HepG2 (cell line): ENCODE measurements around the gene ZCWPW2. TPM values are rescaled to one million over a fixed set of nuclear protein-coding genes. Genes with fewer than 3 reads are reported as not detected.

Experiments used
- ARID2 ChIP-seq: sonication (generic); formaldehyde crosslinking; IDR thresholded peaks from 2 replicates; pipeline ENCODE4 v1.8.1; 2022; ENCODE audit warnings: mild to moderate bottlenecking, missing genetic modification reagents, borderline replicate concordance
- CAMTA2 ChIP-seq: sonication (generic); formaldehyde crosslinking; IDR thresholded peaks from 2 replicates; pipeline ENCODE4 v1.4.0; 2020; ENCODE audit warnings: mild to moderate bottlenecking, missing genetic modification reagents, borderline replicate concordance
- EHMT2 ChIP-seq: fragments of 200-600 bp; sonication (generic); IDR thresholded peaks from 2 replicates; pipeline ENCODE4 v1.7.0; 2017; ENCODE audit warnings: antibody characterized with exemption, low read depth, low read length, borderline replicate concordance
- FIP1L1 ChIP-seq: fragments of 200-400 bp; formaldehyde crosslinking; IDR thresholded peaks from 2 replicates; pipeline ENCODE4 v1.6.1; 2018; ENCODE audit warnings: low read depth, mild to moderate bottlenecking, low read length, moderate library complexity, borderline replicate concordance; ENCODE audit not compliant: insufficient read depth
- HMGXB3 ChIP-seq: sonication (generic); formaldehyde crosslinking; IDR thresholded peaks from 2 replicates; pipeline ENCODE4 v1.4.0; 2020; ENCODE audit warnings: missing genetic modification reagents, borderline replicate concordance
- KLF6 ChIP-seq: IDR thresholded peaks from 2 replicates; pipeline ENCODE4 v1.8.0; 2016; ENCODE audit warnings: missing biosample characterization, missing genetic modification reagents
- MLLT10 ChIP-seq: sonication (generic); formaldehyde crosslinking; IDR thresholded peaks from 2 replicates; pipeline ENCODE4 v1.4.0; 2020; ENCODE audit warnings: missing genetic modification reagents
- NFIB ChIP-seq: sonication (generic); formaldehyde crosslinking; IDR thresholded peaks from 2 replicates; pipeline ENCODE4 v1.9.0; 2021; ENCODE audit warnings: missing genetic modification reagents, mild to moderate bottlenecking, borderline replicate concordance
- PPARG ChIP-seq: conservative IDR thresholded peaks from 2 replicates; pipeline ENCODE4 v1.6.1; 2016; ENCODE audit warnings: missing biosample characterization, missing genetic modification reagents
- RFXANK ChIP-seq: IDR thresholded peaks from 2 replicates; pipeline ENCODE4 v1.6.1; 2016
- SATB2 ChIP-seq: sonication (generic); formaldehyde crosslinking; IDR thresholded peaks from 2 replicates; pipeline ENCODE4 v1.5.0; 2020; ENCODE audit warnings: missing genetic modification reagents
- SMAD9 ChIP-seq: sonication (generic); formaldehyde crosslinking; IDR thresholded peaks from 2 replicates; pipeline ENCODE4 v1.5.1; 2020; ENCODE audit warnings: mild to moderate bottlenecking, missing genetic modification reagents
- TFE3 ChIP-seq: IDR thresholded peaks from 2 replicates; pipeline ENCODE4 v1.6.1; 2016
- YEATS2 ChIP-seq: sonication (generic); formaldehyde crosslinking; IDR thresholded peaks from 2 replicates; pipeline ENCODE4 v1.4.0; 2020; ENCODE audit warnings: missing genetic modification reagents, borderline replicate concordance
- ZFP36L1 ChIP-seq: sonication (generic); formaldehyde crosslinking; IDR thresholded peaks from 2 replicates; pipeline ENCODE4 v1.8.0; 2022; ENCODE audit warnings: mild to moderate bottlenecking, missing genetic modification reagents, moderate library complexity
- ZNF281 ChIP-seq: sonication (generic); formaldehyde crosslinking; IDR thresholded peaks from 2 replicates; pipeline ENCODE4 v1.4.0; 2020; ENCODE audit warnings: missing genetic modification reagents, borderline replicate concordance
- ZNF331 ChIP-seq: sonication (generic); formaldehyde crosslinking; IDR thresholded peaks from 2 replicates; pipeline ENCODE4 v1.4.0; 2020; ENCODE audit warnings: missing genetic modification reagents
- ZNF451 ChIP-seq: sonication (generic); formaldehyde crosslinking; IDR thresholded peaks from 2 replicates; pipeline ENCODE4 v1.5.0; 2020; ENCODE audit warnings: mild to moderate bottlenecking, missing genetic modification reagents
- ZNF703 ChIP-seq: sonication (generic); formaldehyde crosslinking; IDR thresholded peaks from 2 replicates; pipeline ENCODE4 v1.5.1; 2020; ENCODE audit warnings: missing genetic modification reagents, mild to moderate bottlenecking, moderate library complexity, borderline replicate concordance
- polyA plus RNA-seq, 8 experiments: library from polyadenylated mRNA; depleted of rRNA in 3 of 8; stranded (reverse) in 7 of 8; unstranded in 1 of 8; fragments of >200 nt; fragmentation: Illumina TruSeq in 4 of 8; extraction: Trizol in 4 of 8; gene quantifications; 2 replicates each; pipeline versions ENCODE4 v1.2.1 to v1.2.3, GENCODE V29; 2011 to 2016; ENCODE audit warnings: low read depth in 4 of 8, missing spikeins in 1 of 8, mixed read lengths in 1 of 8; ENCODE audit not compliant: insufficient read depth in 1 of 8
- total RNA-seq, 5 experiments: library from RNA; depleted of rRNA; stranded (reverse); fragments of >200 nt; fragmentation: Illumina TruSeq; extraction: Trizol; gene quantifications; 2 replicates each; pipeline ENCODE4 v1.2.3, GENCODE V29; 2016; ENCODE audit warnings: low read depth in 1 of 5

The ZCWPW2 gene
- total and polyA plus RNA-seq, 2 of the 13 experiments (the other 11 are each of a cell fraction or from before 2014, with no cell fraction given): 0.17 to 0.53 TPM

- peak; percentile 93 for TF ChIP-seq ZNF281 (CRISPR knock-in tag)
- TF ChIP-seq HMGXB3 (CRISPR knock-in tag): peak; percentile 42; the same call in 1 of the 2 replicates
- peak; percentile 53; the same call in 1 of the 2 replicates for TF ChIP-seq ZNF451 (CRISPR knock-in tag)
- TF ChIP-seq YEATS2 (CRISPR knock-in tag): peak; percentile 71; the same call in 1 of the 2 replicates
- TF ChIP-seq ZNF331 (CRISPR knock-in tag): no peak
- 0 out of 2 replicates have a peak, but pooled peaks have one; percentile 28 for TF ChIP-seq FIP1L1
- 0 out of 2 replicates have a peak, but pooled peaks have one; percentile 60 for TF ChIP-seq SATB2
- TF ChIP-seq RFXANK (CRISPR knock-in tag): no peak; the same call in 1 of the 2 replicates
- no peak for TF ChIP-seq NFIB (CRISPR knock-in tag)
- TF ChIP-seq TFE3 (CRISPR knock-in tag): no peak
- peak; percentile 18; the same call in 1 of the 2 replicates for TF ChIP-seq ARID2 (CRISPR knock-in tag)
- no peak for TF ChIP-seq EHMT2
- 0 out of 2 replicates have a peak, but pooled peaks have one; percentile 62 for TF ChIP-seq ZFP36L1 (CRISPR knock-in tag)
- peak; percentile 79; the same call in 1 of the 2 replicates for TF ChIP-seq ZNF703
- no peak; the same call in 1 of the 2 replicates for TF ChIP-seq PPARG (CRISPR knock-in tag)
- no peak for TF ChIP-seq MLLT10 (CRISPR knock-in tag)
- TF ChIP-seq KLF6 (CRISPR knock-in tag): no peak; the same call in 1 of the 2 replicates
- no peak; the same call in 1 of the 2 replicates for TF ChIP-seq CAMTA2 (CRISPR knock-in tag)
- no peak for TF ChIP-seq SMAD9 (CRISPR knock-in tag)
Observed at GRCh38 chr3:28348629-28349468, at the start of gene ZCWPW2, which contains the start of gene AZI2 (continued).
